ENCODE data around the gene RALGAPA1.

DNA sequence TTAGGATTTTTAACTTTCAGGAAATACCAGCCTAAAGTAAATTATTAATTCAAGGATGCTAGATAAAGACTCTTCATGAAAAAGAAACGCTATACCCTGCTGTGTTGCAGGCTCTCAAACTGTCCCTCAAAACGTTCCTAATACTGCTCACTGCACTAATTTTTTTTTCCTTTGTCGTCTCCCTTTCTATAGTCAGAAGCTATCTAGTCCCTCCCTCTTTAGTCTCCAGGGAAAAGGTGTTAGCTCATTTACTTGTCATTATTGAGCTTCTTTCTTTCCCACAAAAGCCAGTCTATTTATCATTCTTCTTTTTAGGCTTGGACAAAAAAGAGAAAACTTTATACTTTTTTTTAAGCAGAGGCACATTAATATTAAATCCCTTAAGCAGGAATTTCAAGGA lies 305.4 kb downstream of the RALGAPA1 start:
- TF ChIP-seq, protein P1, sequence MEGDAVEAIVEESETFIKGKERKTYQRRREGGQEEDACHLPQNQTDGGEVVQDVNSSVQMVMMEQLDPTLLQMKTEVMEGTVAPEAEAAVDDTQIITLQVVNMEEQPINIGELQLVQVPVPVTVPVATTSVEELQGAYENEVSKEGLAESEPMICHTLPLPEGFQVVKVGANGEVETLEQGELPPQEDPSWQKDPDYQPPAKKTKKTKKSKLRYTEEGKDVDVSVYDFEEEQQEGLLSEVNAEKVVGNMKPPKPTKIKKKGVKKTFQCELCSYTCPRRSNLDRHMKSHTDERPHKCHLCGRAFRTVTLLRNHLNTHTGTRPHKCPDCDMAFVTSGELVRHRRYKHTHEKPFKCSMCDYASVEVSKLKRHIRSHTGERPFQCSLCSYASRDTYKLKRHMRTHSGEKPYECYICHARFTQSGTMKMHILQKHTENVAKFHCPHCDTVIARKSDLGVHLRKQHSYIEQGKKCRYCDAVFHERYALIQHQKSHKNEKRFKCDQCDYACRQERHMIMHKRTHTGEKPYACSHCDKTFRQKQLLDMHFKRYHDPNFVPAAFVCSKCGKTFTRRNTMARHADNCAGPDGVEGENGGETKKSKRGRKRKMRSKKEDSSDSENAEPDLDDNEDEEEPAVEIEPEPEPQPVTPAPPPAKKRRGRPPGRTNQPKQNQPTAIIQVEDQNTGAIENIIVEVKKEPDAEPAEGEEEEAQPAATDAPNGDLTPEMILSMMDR (IDR thresholded peaks at IDR 0.05; ENCODE audit: poor library complexity): no peak
- TF ChIP-seq EZH2 (IDR thresholded peaks at IDR 0.05; ENCODE audit: borderline replicate concordance): no peak
- TF ChIP-seq EZH2phosphoT487 (IDR thresholded peaks at IDR 0.05; ENCODE audit: low read depth, severe bottlenecking, unreplicated experiment): no peak

All from hepatocyte (in vitro differentiated cells).